Smooth muscle cell of the brain vasculature (primary cell): ENCODE data around the gene TRIM46.
"Not testable (repeated sequence)": the region's sequence is repeated elsewhere in the genome, so short reads cannot be mapped to it uniquely, and the experiment has no call there.

Source experiments
- DNase-seq: peaks from one replicate; pipeline ENCODE4 v3.0.0-alpha.2; 2012; ENCODE audit warnings: low read depth, low spot score

The TRIM46 gene

GRCh38 chr1:155186794-155187455, 13.3 kb downstream of the TRIM46 start:
- DNase-seq = no peak

- no peak for DNase-seq
Observed at GRCh38 chr1:155187456-155187891, 13.8 kb downstream of the TRIM46 start.

GRCh38 chr1:155188268-155188667, 14.6 kb downstream of the TRIM46 start:
- no peak for DNase-seq

- not testable (repeated sequence) for DNase-seq
Observed at GRCh38 chr1:155189926-155190325, 16.3 kb downstream of the TRIM46 start.

- DNase-seq = no peak
Observed at GRCh38 chr1:155191904-155192303, 18.3 kb downstream of the TRIM46 start.

- no peak for DNase-seq
Observed at GRCh38 chr1:155192346-155193274, 19.0 kb downstream of the TRIM46 start.

GRCh38 chr1:155193275-155193990, 19.8 kb downstream of the TRIM46 start:
- DNase-seq = peak; percentile 86

- DNase-seq = not testable (repeated sequence)
Observed at GRCh38 chr1:155193991-155194240, 20.3 kb downstream of the TRIM46 start.

GRCh38 chr1:155195201-155196102, 21.8 kb downstream of the TRIM46 start:
- no peak for DNase-seq

GRCh38 chr1:155196103-155196892, 22.6 kb downstream of the TRIM46 start:
- DNase-seq = no peak

- DNase-seq = no peak
Observed at GRCh38 chr1:155196893-155197638, 23.4 kb downstream of the TRIM46 start.

- DNase-seq = no peak
Observed at GRCh38 chr1:155197901-155198546, 24.4 kb downstream of the TRIM46 start.

- DNase-seq = no peak
Observed at GRCh38 chr1:155198547-155198906, 24.9 kb downstream of the TRIM46 start.

GRCh38 chr1:155199792-155200191, 26.1 kb downstream of the TRIM46 start:
- DNase-seq = no peak

- DNase-seq = no peak
Observed at GRCh38 chr1:155200920-155201319, 27.3 kb downstream of the TRIM46 start.

- no peak for DNase-seq
Observed at GRCh38 chr1:155202198-155202597, 28.5 kb downstream of the TRIM46 start.

GRCh38 chr1:155202731-155203515, 29.3 kb downstream of the TRIM46 start:
- no peak for DNase-seq

- DNase-seq = no peak
Observed at GRCh38 chr1:155205035-155205434, 31.4 kb downstream of the TRIM46 start.
